Adrenal gland (tissue), 12 donors: ENCODE data around the gene ATXN2. TPM values are rescaled to one million over a fixed set of nuclear protein-coding genes. Genes with fewer than 3 reads are reported as not detected.
"Not testable (repeated sequence)": the region's sequence is repeated elsewhere in the genome, so short reads cannot be mapped to it uniquely, and the experiment has no call there.

Experiments used
- DNase-seq, 7 donors: peaks; one replicate each; pipeline ENCODE4 v3.0.0-alpha.2; 2019 to 2020
- H3K27ac ChIP-seq, 5 donors: fragments of 200-600 bp; sonication (generic) in 4 of 5; 1 replicate in 3 of 5; 2 replicates in 2 of 5; pipeline versions ENCODE4 v1.5.1 to v1.8.0; 2016 to 2020; ENCODE audit warnings: mild to moderate bottlenecking in 1 of 5
- H3K27me3 ChIP-seq: fragments of 200-600 bp; 2 replicates; pipeline ENCODE4 v1.8.0; 2021
- H3K36me3 ChIP-seq, 2 donors: fragments of 200-600 bp; replicated peaks in 1 of 2; 1 replicate in 1 of 2; 2 replicates in 1 of 2; pipeline versions ENCODE4 v1.5.1 to v1.8.0; 2018 to 2022
- H3K4me1 ChIP-seq, 2 donors: fragments of 200-600 bp; replicated peaks in 1 of 2; 1 replicate in 1 of 2; 2 replicates in 1 of 2; pipeline versions ENCODE4 v1.5.1 to v1.8.0; 2018 to 2021
- H3K4me3 ChIP-seq, 4 donors: fragments of 200-600 bp; sonication (generic) in 3 of 4; one replicate each; pipeline ENCODE4 v1.5.1; 2016 to 2018
- H3K9me3 ChIP-seq, 3 donors: fragments of 200-600 bp; sonication (generic) in 1 of 3; replicated peaks in 1 of 3; 1 replicate in 2 of 3; 2 replicates in 1 of 3; pipeline versions ENCODE4 v1.5.1 to v1.8.0; 2016 to 2021
- CTCF ChIP-seq, 6 experiments: fragments of 450-650 bp in 4 of 6; fragments of 200-600 bp in 2 of 6; sonication (generic) in 1 of 6; IDR thresholded peaks; 1 replicate in 5 of 6; 2 replicates in 1 of 6; pipeline versions ENCODE4 v1.5.1 to v1.8.0; 2016 to 2021; ENCODE audit warnings: antibody characterized with exemption in 6 of 6, mild to moderate bottlenecking in 2 of 6, moderate library complexity in 1 of 6
- POLR2A ChIP-seq, 2 donors: fragments of 450-650 bp; IDR thresholded peaks; one replicate each; pipeline ENCODE4 v1.6.1; 2017; ENCODE audit warnings: antibody characterized with exemption in 2 of 2, mild to moderate bottlenecking in 2 of 2, moderate library complexity in 1 of 2
- WGBS, 4 donors: extraction: QIAGEN DNeasy Blood & Tissue Kit in 2 of 4; methylation state at CpG; one replicate each; pipeline versions ENCODE4 v1.1.5 to v1.1.7; 2013 to 2017; 5-methylcytosine and 5-hydroxymethylcytosine counted together
- intact Hi-C, 2 donors: fragments of 100-400 bp; cut with DNase I; formaldehyde crosslinking; loops; one replicate each; pipeline versions ENCODE4 v1.14.1 to v1.15.0; 2022 to 2023
- polyA plus RNA-seq, 3 donors: library from polyadenylated mRNA; stranded (reverse); fragments of 200-250 nt in 2 of 3; fragments of 350-450 nt in 1 of 3; fragmentation: Illumina TruSeq in 1 of 3; extraction: RNeasy Lipid Tissue Mini Kit (QIAGEN cat#74804) in 1 of 3; gene quantifications; one replicate each; pipeline ENCODE4 v1.2.3, GENCODE V29; 2013 to 2014
- small RNA-seq, 2 donors: library from RNA; depleted of rRNA; stranded (forward); fragments of <200 nt; gene quantifications; one replicate each; pipeline ENCODE3, GENCODE V24; 2016
- total RNA-seq, 9 donors: library from RNA; depleted of rRNA in 4 of 9; stranded (reverse); fragments of >200 nt in 4 of 9; fragments of 120-200 nt in 1 of 9; fragmentation: NEBNext Ultra II Directional in 1 of 9; extraction: Animal tissue kit (Norgen Biotek cat#: 25700) in 1 of 9; gene quantifications; one replicate each; pipeline versions ENCODE4 v1.1.0 to v1.2.4, GENCODE V29; 2013 to 2023
- donor health status: healthy with polysubstance abuse.
- donor health status: Bipolar disorder and iron deficiency.
- donor health status: DM: yes; HTN: yes; CAD: no.
- donor health status: DM: no; HTN: no; CAD: no.
- donor health status: DM: no; HTN: no; CAD: no.
- donor health status: DM: yes; HTN: yes; CAD: no.

Gene ATXN2
- total and polyA plus RNA-seq, 12 donors = 31.0 to 241 (median 57.2) TPM

- TF ChIP-seq CTCF (IDR thresholded peaks at IDR 0.05) (peak in 1 of 6 experiments; percentile 11), POLR2A (IDR thresholded peaks at IDR 0.05) (peak; percentile 74 to 83)
- peak in 2 of 7 donors; percentile 34 to 37 for DNase-seq
- Histone ChIP-seq H3K27me3 (no peaks in the 10 kb centered on the region), H3K27ac (peak within 1 kb of the TSS; percentile 60 to 97 (median 79)), H3K36me3 (no peaks in the 10 kb centered on the region), H3K4me1 (peaks cover 6 to 57% of the 10 kb centered on the region in 2 donors), H3K4me3 (peak within 1 kb of the TSS; percentile 46 to 87 (median 71)), H3K9me3 (no peaks in the 10 kb centered on the region)
- intact Hi-C loops = loop anchor here (5.0 kb wide), 2 partner anchors 41 to 46 kb away; no protein-coding TSS in a partner anchor
- WGBS, 4 donors = 0 to 1% (median 1%) methylated on average over 6 to 79 of the region's 80 CpGs; no CpG with 5 or more reads in 1 of the 4 donors
Measured at GRCh38 chr12:111405859-111406473, 193.1 kb downstream of the ATXN2 start, which contains the start of gene SH2B3. SH2B3 (plus strand) TSS chr12:111405923; CDS start chr12:111418146, 12,223 bp downstream.

- no peaks in the 10 kb centered on the region for H3K9me3 ChIP-seq
- H3K27me3 ChIP-seq = no peaks in the 10 kb centered on the region
- peak overlapping the region in 2 of 4 donors; percentile 70 to 87 for H3K4me3 ChIP-seq
- intact Hi-C loops = loop anchor here (5.0 kb wide), 2 partner anchors 42 to 47 kb away; no protein-coding TSS in a partner anchor
- TF ChIP-seq POLR2A (IDR thresholded peaks at IDR 0.05) = no peak
- peak; percentile 39 to 63 (median 53) for TF ChIP-seq CTCF (IDR thresholded peaks at IDR 0.05)
- peak; percentile 94 to 99 (median 96) for DNase-seq
- 0 to 2% (median 1%) methylated on average over 10 to 59 of the region's 59 CpGs for WGBS, 4 donors
- H3K4me1 ChIP-seq = peaks cover 0 to 50% of the 10 kb centered on the region in 2 donors
- H3K36me3 ChIP-seq = no peaks in the 10 kb centered on the region
- H3K27ac ChIP-seq = peak overlapping the region in 4 of 5 donors; percentile 36 to 97 (median 62)
Measured at GRCh38 chr12:111405149-111405858, 193.8 kb downstream of the ATXN2 start.

- intact Hi-C loops = loop anchor here (5.0 kb wide), 2 partner anchors 43 to 48 kb away; no protein-coding TSS in a partner anchor
- no peak for TF ChIP-seq CTCF (IDR thresholded peaks at IDR 0.05)
- no peak for TF ChIP-seq POLR2A (IDR thresholded peaks at IDR 0.05)
- Histone ChIP-seq H3K9me3 (no peaks in the 10 kb centered on the region), H3K4me1 (peaks cover 0 to 43% of the 10 kb centered on the region in 2 donors), H3K36me3 (no peaks in the 10 kb centered on the region), H3K4me3 (peak overlapping the region in 2 of 4 donors; percentile 70 to 87), H3K27me3 (no peaks in the 10 kb centered on the region), H3K27ac (peak overlapping the region in 4 of 5 donors; percentile 36 to 97 (median 62))
- DNase-seq = peak; percentile 30 to 64 (median 44)
- 28 to 40% (median 32%) methylated on average over 15 to 21 of the region's 21 CpGs for WGBS, 4 donors
Measured at GRCh38 chr12:111404362-111405148, 194.6 kb downstream of the ATXN2 start.

GRCh38 chr12:111402490-111402824 lies 196.7 kb downstream of the ATXN2 start:
- H3K27me3 ChIP-seq, H3K9me3 ChIP-seq, DNase-seq, H3K36me3 ChIP-seq, intact Hi-C loops, H3K4me3 ChIP-seq: not testable (repeated sequence)
- WGBS, 4 donors = 68 to 75% (median 71%) methylated on average over 9 of the region's 9 CpGs
- Histone ChIP-seq H3K4me1 (peaks cover 0 to 31% of the 10 kb centered on the region in 2 donors), H3K27ac (peak overlapping the region in 4 of 5 donors; percentile 6 to 97 (median 64))

Small RNA genes lying within 50 kb of the gene (small RNA-seq; reads per million reads assigned to genes)
- 0 reads per million in 2 donors for gene RF00066

Other genes with a start within 250 kb of the ATXN2 start
- 10 to 100 TPM; 10.4 to 37.4 (median 20.5) TPM for gene PHETA1, start 230.2 kb downstream of the ATXN2 start, total RNA-seq
- 10 to 100 TPM in 2 of 3 donors, 1 to 10 TPM in 1; 3.6 to 25.4 (median 11.0) TPM for gene PHETA1, start 230.2 kb downstream of the ATXN2 start, polyA plus RNA-seq
- 10 to 100 TPM; 15.6 to 70.3 (median 33.9) TPM for gene SH2B3, start 193.4 kb downstream of the ATXN2 start, total RNA-seq
- 10 to 100 TPM in 1 of 3 donors, 1 to 10 TPM in 2; 5.8 to 14.5 (median 9.3) TPM for gene SH2B3, start 193.4 kb downstream of the ATXN2 start, polyA plus RNA-seq
- 10 to 100 TPM; 13.6 to 25.3 (median 20.4) TPM for gene BRAP, start 86.6 kb upstream of the ATXN2 start, total RNA-seq
- 10 to 100 TPM in 2 of 3 donors, 1 to 10 TPM in 1; 8.6 to 31.0 (median 10.7) TPM for gene BRAP, start 86.6 kb upstream of the ATXN2 start, polyA plus RNA-seq
- 10 to 100 TPM; 22.0 to 65.5 (median 41.9) TPM for gene ACAD10, start 86.7 kb upstream of the ATXN2 start, total RNA-seq
- gene ACAD10, start 86.7 kb upstream of the ATXN2 start, polyA plus RNA-seq = 10 to 100 TPM; 14.7 to 57.0 (median 31.0) TPM
- gene ALDH2, start 167.6 kb upstream of the ATXN2 start, total RNA-seq = 100 to 1,000 TPM; 147 to 536 (median 400) TPM
- gene ALDH2, start 167.6 kb upstream of the ATXN2 start, polyA plus RNA-seq = 100 to 1,000 TPM in 2 of 3 donors, 10 to 100 TPM in 1; 52.2 to 263 (median 138) TPM
- gene MAPKAPK5, start 242.9 kb upstream of the ATXN2 start, total RNA-seq = 10 to 100 TPM; 33.9 to 62.1 (median 49.2) TPM
- 10 to 100 TPM; 13.8 to 46.2 (median 14.0) TPM for gene MAPKAPK5, start 242.9 kb upstream of the ATXN2 start, polyA plus RNA-seq